ENCODE measurements around the gene ADCK2. TPM values are rescaled to one million over a fixed set of nuclear protein-coding genes. Genes with fewer than 3 reads are reported as not detected.

ADCK2 gene
- total and polyA plus RNA-seq, 4 donors: 3.2 to 15.4 (median 11.1) TPM

- H3K36me3 ChIP-seq (ENCODE audit: control insufficient read depth in 4 of 4, insufficient read depth in 3 of 4, low read depth in 1 of 4, low read length in 3 of 4): no peaks in the 10 kb centered on the region
- TF ChIP-seq REST (IDR thresholded peaks at IDR 0.05): no peak
- no peak for TF ChIP-seq YY1 (IDR thresholded peaks at IDR 0.05)
- peak in 1 of 2 donors; percentile 5 for TF ChIP-seq RAD21 (IDR thresholded peaks at IDR 0.05)
- TF ChIP-seq, protein P1, sequence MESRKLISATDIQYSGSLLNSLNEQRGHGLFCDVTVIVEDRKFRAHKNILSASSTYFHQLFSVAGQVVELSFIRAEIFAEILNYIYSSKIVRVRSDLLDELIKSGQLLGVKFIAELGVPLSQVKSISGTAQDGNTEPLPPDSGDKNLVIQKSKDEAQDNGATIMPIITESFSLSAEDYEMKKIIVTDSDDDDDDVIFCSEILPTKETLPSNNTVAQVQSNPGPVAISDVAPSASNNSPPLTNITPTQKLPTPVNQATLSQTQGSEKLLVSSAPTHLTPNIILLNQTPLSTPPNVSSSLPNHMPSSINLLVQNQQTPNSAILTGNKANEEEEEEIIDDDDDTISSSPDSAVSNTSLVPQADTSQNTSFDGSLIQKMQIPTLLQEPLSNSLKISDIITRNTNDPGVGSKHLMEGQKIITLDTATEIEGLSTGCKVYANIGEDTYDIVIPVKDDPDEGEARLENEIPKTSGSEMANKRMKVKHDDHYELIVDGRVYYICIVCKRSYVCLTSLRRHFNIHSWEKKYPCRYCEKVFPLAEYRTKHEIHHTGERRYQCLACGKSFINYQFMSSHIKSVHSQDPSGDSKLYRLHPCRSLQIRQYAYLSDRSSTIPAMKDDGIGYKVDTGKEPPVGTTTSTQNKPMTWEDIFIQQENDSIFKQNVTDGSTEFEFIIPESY (IDR thresholded peaks at IDR 0.05): no peak
- peaks cover 0 to 6% (median 2%) of the 10 kb centered on the region in 4 donors for H3K4me1 ChIP-seq (ENCODE audit: control insufficient read depth in 4 of 4, insufficient read depth in 4 of 4, low read length in 3 of 4)
- no peaks in the 10 kb centered on the region for H3K9me3 ChIP-seq (ENCODE audit: control insufficient read depth in 4 of 4, low read length in 3 of 4)
- peaks cover 0 to 2% (median 0%) of the 10 kb centered on the region in 4 donors for H3K27me3 ChIP-seq (ENCODE audit: control insufficient read depth in 4 of 4, insufficient read depth in 4 of 4, low read length in 3 of 4)
- no peak overlapping the region for H3K27ac ChIP-seq (ENCODE audit: low read depth in 1 of 2, low read length in 2 of 2)
- DNase-seq (ENCODE audit: low spot score): no peak
- H3K9ac ChIP-seq (ENCODE audit: low read depth in 1 of 2, low read length in 2 of 2): no peak overlapping the region
- no peak overlapping the region for H3K4me3 ChIP-seq (ENCODE audit: low read depth in 1 of 3, low read length in 3 of 3)
- 81% methylated on average over 8 of the region's 8 CpGs for WGBS
These were observed 27.4 kb upstream of the ADCK2 start for GRCh38 chr7:140645166-140645900.

DNA sequence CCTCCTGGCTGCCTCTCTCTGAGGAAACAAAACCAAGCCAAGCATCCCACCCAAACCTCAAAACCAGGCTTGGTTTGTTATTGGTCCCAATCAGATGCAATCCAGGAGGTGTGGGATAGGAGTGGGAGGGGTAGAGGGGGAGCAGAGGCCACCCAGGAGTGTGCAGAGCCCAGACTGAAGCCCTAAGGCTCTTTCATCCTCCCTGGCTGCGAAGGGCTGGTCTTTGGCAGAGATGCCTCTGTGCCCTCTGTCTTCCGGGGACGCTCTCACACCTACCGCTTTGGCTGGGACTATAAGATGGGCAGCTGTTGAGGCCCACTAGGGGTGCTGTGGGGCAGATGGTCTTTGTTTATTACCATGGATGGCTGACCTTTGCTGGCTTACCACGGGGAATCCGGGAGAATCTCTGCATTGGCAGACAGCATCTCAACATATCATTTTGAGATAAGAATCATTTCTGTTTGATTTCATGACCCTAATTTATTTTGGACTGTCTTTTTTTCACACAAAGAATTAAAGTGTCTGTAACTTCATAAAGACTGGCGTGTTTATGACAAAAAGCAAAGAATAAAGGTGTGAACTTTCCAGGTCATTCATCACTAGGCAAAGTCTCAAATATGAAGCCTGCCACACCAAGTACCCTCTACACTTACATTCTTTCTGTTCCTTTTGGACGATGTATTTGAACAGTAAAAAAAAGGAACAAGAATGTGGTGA lies 25.7 kb upstream of the ADCK2 start:
- Histone ChIP-seq H3K27me3 (ENCODE audit: control insufficient read depth in 4 of 4, insufficient read depth in 4 of 4, low read length in 3 of 4) (no peaks in the 10 kb centered on the region), H3K36me3 (ENCODE audit: control insufficient read depth in 4 of 4, insufficient read depth in 3 of 4, low read depth in 1 of 4, low read length in 3 of 4) (no peaks in the 10 kb centered on the region), H3K9ac (ENCODE audit: low read depth in 1 of 2, low read length in 2 of 2) (no peak overlapping the region), H3K4me3 (ENCODE audit: low read depth in 1 of 3, low read length in 3 of 3) (no peak overlapping the region), H3K27ac (ENCODE audit: low read depth in 1 of 2, low read length in 2 of 2) (no peak overlapping the region), H3K9me3 (ENCODE audit: control insufficient read depth in 4 of 4, low read length in 3 of 4) (no peaks in the 10 kb centered on the region), H3K4me1 (ENCODE audit: control insufficient read depth in 4 of 4, insufficient read depth in 4 of 4, low read length in 3 of 4) (no peaks in the 10 kb centered on the region)
- TF ChIP-seq EGR1 (IDR thresholded peaks at IDR 0.05; ENCODE audit: low read depth in 2 of 2) (no peak), RAD21 (IDR thresholded peaks at IDR 0.05) (peak; percentile 10 to 60), CTCF (IDR thresholded peaks at IDR 0.05; ENCODE audit: low read depth, low read length, missing input control) (peak; percentile 41)
- 37% methylated on average over 8 of the region's 8 CpGs for WGBS
- no peak for DNase-seq (ENCODE audit: low spot score)

All from liver (tissue), 9 donors.